Raji (cell line): Measurements from ENCODE around the gene ZC3H10.

Experiments used
- POLR2A ChIP-seq: IDR thresholded peaks from 2 replicates; pipeline ENCODE4 v1.6.1; 2011; ENCODE audit warnings: low read depth, low read length, control low read depth; ENCODE audit not compliant: insufficient read depth

ZC3H10 gene

GRCh38 chr12:56134897-56135296 lies 16.8 kb downstream of the ZC3H10 start:
- TF ChIP-seq POLR2A: no peak

- no peak for TF ChIP-seq POLR2A
Measured at GRCh38 chr12:56137853-56138571, 19.9 kb downstream of the ZC3H10 start.

GRCh38 chr12:56141946-56142784 lies 24.1 kb downstream of the ZC3H10 start:
- no peak for TF ChIP-seq POLR2A

- TF ChIP-seq POLR2A: no peak
Measured at GRCh38 chr12:56143217-56143616, 25.2 kb downstream of the ZC3H10 start.

GRCh38 chr12:56143870-56144269 lies 25.8 kb downstream of the ZC3H10 start:
- no peak for TF ChIP-seq POLR2A

- no peak for TF ChIP-seq POLR2A
Measured at GRCh38 chr12:56145217-56145616, 27.2 kb downstream of the ZC3H10 start.

GRCh38 chr12:56146492-56147460 lies 28.7 kb downstream of the ZC3H10 start:
- TF ChIP-seq POLR2A: no peak

GRCh38 chr12:56150563-56150962 lies 32.5 kb downstream of the ZC3H10 start:
- no peak for TF ChIP-seq POLR2A

- no peak for TF ChIP-seq POLR2A
Measured at GRCh38 chr12:56151672-56152131, 33.6 kb downstream of the ZC3H10 start.

- TF ChIP-seq POLR2A: peak; percentile 91
Measured at GRCh38 chr12:56152132-56152755, 34.2 kb downstream of the ZC3H10 start, which contains the start of gene MYL6B. Gene MYL6B (plus strand): TSS chr12:56152587. CDS start chr12:56153919, 1,332 bp downstream.

- no peak for TF ChIP-seq POLR2A
Measured at GRCh38 chr12:56152756-56153677, 35.0 kb downstream of the ZC3H10 start.

GRCh38 chr12:56153678-56154065 lies 35.6 kb downstream of the ZC3H10 start:
- no peak for TF ChIP-seq POLR2A

- TF ChIP-seq POLR2A: no peak
Measured at GRCh38 chr12:56154246-56154771, 36.2 kb downstream of the ZC3H10 start.

GRCh38 chr12:56154818-56155217 lies 36.8 kb downstream of the ZC3H10 start:
- TF ChIP-seq POLR2A: no peak
